ENCODE results near the gene TFDP2.

Gene TFDP2

GRCh38 chr3:142120707-142121106 lies 28.6 kb downstream of the TFDP2 start:
- Histone ChIP-seq H3K4me1 (ENCODE audit: control insufficient read depth in 1 of 2, insufficient read depth in 2 of 2, low read length in 2 of 2) (no peaks in the 10 kb centered on the region), H3K4me3 (ENCODE audit: low read depth in 1 of 2, low read length in 2 of 2) (no peak overlapping the region), H3K27me3 (ENCODE audit: low read depth, low read length) (no peaks in the 10 kb centered on the region), H3K27ac (ENCODE audit: low read length) (no peak overlapping the region), H3K36me3 (ENCODE audit: control insufficient read depth in 1 of 2, insufficient read depth in 2 of 2, low read length in 2 of 2) (no peaks in the 10 kb centered on the region), H3K9me3 (ENCODE audit: control insufficient read depth in 1 of 2, low read length in 2 of 2) (no peaks in the 10 kb centered on the region)

GRCh38 chr3:142118911-142119310 lies 30.4 kb downstream of the TFDP2 start:
- Histone ChIP-seq H3K27me3 (ENCODE audit: low read depth, low read length) (no peaks in the 10 kb centered on the region), H3K4me3 (ENCODE audit: low read depth in 1 of 2, low read length in 2 of 2) (no peak overlapping the region), H3K4me1 (ENCODE audit: control insufficient read depth in 1 of 2, insufficient read depth in 2 of 2, low read length in 2 of 2) (no peaks in the 10 kb centered on the region), H3K9me3 (ENCODE audit: control insufficient read depth in 1 of 2, low read length in 2 of 2) (no peaks in the 10 kb centered on the region), H3K36me3 (ENCODE audit: control insufficient read depth in 1 of 2, insufficient read depth in 2 of 2, low read length in 2 of 2) (no peaks in the 10 kb centered on the region), H3K27ac (ENCODE audit: low read length) (no peak overlapping the region)

GRCh38 chr3:142117056-142117851 lies 32.1 kb downstream of the TFDP2 start:
- no peaks in the 10 kb centered on the region for H3K27me3 ChIP-seq (ENCODE audit: low read depth, low read length)
- no peaks in the 10 kb centered on the region for H3K4me1 ChIP-seq (ENCODE audit: control insufficient read depth in 1 of 2, insufficient read depth in 2 of 2, low read length in 2 of 2)
- no peak overlapping the region for H3K27ac ChIP-seq (ENCODE audit: low read length)
- H3K9me3 ChIP-seq (ENCODE audit: control insufficient read depth in 1 of 2, low read length in 2 of 2), result no peaks in the 10 kb centered on the region
- H3K4me3 ChIP-seq (ENCODE audit: low read depth in 1 of 2, low read length in 2 of 2), result no peak overlapping the region
- H3K36me3 ChIP-seq (ENCODE audit: control insufficient read depth in 1 of 2, insufficient read depth in 2 of 2, low read length in 2 of 2), result no peaks in the 10 kb centered on the region

DNA sequence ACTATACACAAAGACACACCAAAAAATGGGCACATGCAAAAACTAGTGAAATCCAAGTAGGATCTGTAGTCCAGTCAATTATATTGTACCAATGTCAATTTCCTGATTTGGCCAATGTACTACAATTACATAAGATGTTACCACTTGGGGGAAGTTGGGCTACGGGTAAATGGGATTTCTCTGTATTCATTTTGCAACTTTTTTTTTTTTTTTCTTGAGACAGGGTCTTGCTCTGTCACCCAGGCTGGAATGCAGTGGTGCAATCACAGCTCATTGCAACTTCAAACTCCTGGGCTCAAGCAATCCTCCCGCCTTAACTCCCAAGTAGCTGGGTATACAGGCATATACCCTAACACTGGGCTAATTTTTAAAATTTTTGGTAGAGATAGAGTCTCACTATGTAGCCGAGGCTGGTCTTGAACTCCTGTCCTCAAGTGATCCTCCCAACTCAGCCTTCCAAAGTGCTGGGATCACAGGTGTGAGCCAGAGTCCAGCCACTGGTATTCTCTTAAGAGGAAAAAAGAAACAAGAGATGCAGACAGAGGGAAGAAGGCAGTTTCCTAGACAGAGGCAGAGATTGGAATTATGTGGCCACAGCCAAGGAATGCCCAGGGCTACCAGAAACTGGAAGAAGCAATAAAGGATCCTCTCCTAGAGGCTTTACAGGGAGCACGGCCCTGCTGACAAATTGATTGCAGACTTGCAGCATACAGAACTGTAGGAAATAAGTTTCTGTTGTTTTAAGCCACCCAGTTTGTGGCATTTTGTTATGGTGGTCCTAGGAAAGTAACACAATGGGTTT lies 33.3 kb downstream of the TFDP2 start:
- H3K27me3 ChIP-seq (ENCODE audit: low read depth, low read length), result no peaks in the 10 kb centered on the region
- H3K9me3 ChIP-seq (ENCODE audit: control insufficient read depth in 1 of 2, low read length in 2 of 2), result no peaks in the 10 kb centered on the region
- H3K4me3 ChIP-seq (ENCODE audit: low read depth in 1 of 2, low read length in 2 of 2), result no peak overlapping the region
- no peaks in the 10 kb centered on the region for H3K4me1 ChIP-seq (ENCODE audit: control insufficient read depth in 1 of 2, insufficient read depth in 2 of 2, low read length in 2 of 2)
- H3K27ac ChIP-seq (ENCODE audit: low read length), result no peak overlapping the region
- no peaks in the 10 kb centered on the region for H3K36me3 ChIP-seq (ENCODE audit: control insufficient read depth in 1 of 2, insufficient read depth in 2 of 2, low read length in 2 of 2)

GRCh38 chr3:142112601-142113000 lies 36.7 kb downstream of the TFDP2 start:
- Histone ChIP-seq H3K27ac (ENCODE audit: low read length) (no peak overlapping the region), H3K4me1 (ENCODE audit: control insufficient read depth in 1 of 2, insufficient read depth in 2 of 2, low read length in 2 of 2) (no peaks in the 10 kb centered on the region), H3K27me3 (ENCODE audit: low read depth, low read length) (no peaks in the 10 kb centered on the region), H3K9me3 (ENCODE audit: control insufficient read depth in 1 of 2, low read length in 2 of 2) (no peaks in the 10 kb centered on the region), H3K4me3 (ENCODE audit: low read depth in 1 of 2, low read length in 2 of 2) (no peak overlapping the region), H3K36me3 (ENCODE audit: control insufficient read depth in 1 of 2, insufficient read depth in 2 of 2, low read length in 2 of 2) (no peaks in the 10 kb centered on the region)

- H3K4me1 ChIP-seq (ENCODE audit: control insufficient read depth in 1 of 2, insufficient read depth in 2 of 2, low read length in 2 of 2), result no peaks in the 10 kb centered on the region
- H3K27me3 ChIP-seq (ENCODE audit: low read depth, low read length), result no peaks in the 10 kb centered on the region
- no peak overlapping the region for H3K4me3 ChIP-seq (ENCODE audit: low read depth in 1 of 2, low read length in 2 of 2)
- no peaks in the 10 kb centered on the region for H3K9me3 ChIP-seq (ENCODE audit: control insufficient read depth in 1 of 2, low read length in 2 of 2)
- no peaks in the 10 kb centered on the region for H3K36me3 ChIP-seq (ENCODE audit: control insufficient read depth in 1 of 2, insufficient read depth in 2 of 2, low read length in 2 of 2)
- H3K27ac ChIP-seq (ENCODE audit: low read length), result no peak overlapping the region
Observed at GRCh38 chr3:142106548-142106947, 42.8 kb downstream of the TFDP2 start.

GRCh38 chr3:142105991-142106390 lies 43.4 kb downstream of the TFDP2 start:
- Histone ChIP-seq H3K27ac (ENCODE audit: low read length) (no peak overlapping the region), H3K4me3 (ENCODE audit: low read depth in 1 of 2, low read length in 2 of 2) (no peak overlapping the region), H3K4me1 (ENCODE audit: control insufficient read depth in 1 of 2, insufficient read depth in 2 of 2, low read length in 2 of 2) (no peaks in the 10 kb centered on the region), H3K36me3 (ENCODE audit: control insufficient read depth in 1 of 2, insufficient read depth in 2 of 2, low read length in 2 of 2) (no peaks in the 10 kb centered on the region), H3K27me3 (ENCODE audit: low read depth, low read length) (no peaks in the 10 kb centered on the region), H3K9me3 (ENCODE audit: control insufficient read depth in 1 of 2, low read length in 2 of 2) (no peaks in the 10 kb centered on the region)

GRCh38 chr3:142104763-142105162 lies 44.6 kb downstream of the TFDP2 start:
- no peak overlapping the region for H3K4me3 ChIP-seq (ENCODE audit: low read depth in 1 of 2, low read length in 2 of 2)
- no peak overlapping the region for H3K27ac ChIP-seq (ENCODE audit: low read length)
- H3K36me3 ChIP-seq (ENCODE audit: control insufficient read depth in 1 of 2, insufficient read depth in 2 of 2, low read length in 2 of 2), result no peaks in the 10 kb centered on the region
- no peaks in the 10 kb centered on the region for H3K9me3 ChIP-seq (ENCODE audit: control insufficient read depth in 1 of 2, low read length in 2 of 2)
- H3K4me1 ChIP-seq (ENCODE audit: control insufficient read depth in 1 of 2, insufficient read depth in 2 of 2, low read length in 2 of 2), result no peaks in the 10 kb centered on the region
- no peaks in the 10 kb centered on the region for H3K27me3 ChIP-seq (ENCODE audit: low read depth, low read length)

GRCh38 chr3:142098964-142099363 lies 50.4 kb downstream of the TFDP2 start:
- no peaks in the 10 kb centered on the region for H3K9me3 ChIP-seq (ENCODE audit: control insufficient read depth in 1 of 2, low read length in 2 of 2)
- no peak overlapping the region for H3K27ac ChIP-seq (ENCODE audit: low read length)
- no peaks in the 10 kb centered on the region for H3K36me3 ChIP-seq (ENCODE audit: control insufficient read depth in 1 of 2, insufficient read depth in 2 of 2, low read length in 2 of 2)
- H3K27me3 ChIP-seq (ENCODE audit: low read depth, low read length), result no peaks in the 10 kb centered on the region
- H3K4me3 ChIP-seq (ENCODE audit: low read depth in 1 of 2, low read length in 2 of 2), result no peak overlapping the region
- H3K4me1 ChIP-seq (ENCODE audit: control insufficient read depth in 1 of 2, insufficient read depth in 2 of 2, low read length in 2 of 2), result no peaks in the 10 kb centered on the region

GRCh38 chr3:142097099-142097843 lies 52.1 kb downstream of the TFDP2 start:
- no peaks in the 10 kb centered on the region for H3K4me1 ChIP-seq (ENCODE audit: control insufficient read depth in 1 of 2, insufficient read depth in 2 of 2, low read length in 2 of 2)
- no peaks in the 10 kb centered on the region for H3K9me3 ChIP-seq (ENCODE audit: control insufficient read depth in 1 of 2, low read length in 2 of 2)
- H3K27me3 ChIP-seq (ENCODE audit: low read depth, low read length), result no peaks in the 10 kb centered on the region
- no peak overlapping the region for H3K4me3 ChIP-seq (ENCODE audit: low read depth in 1 of 2, low read length in 2 of 2)
- H3K27ac ChIP-seq (ENCODE audit: low read length), result no peak overlapping the region
- no peaks in the 10 kb centered on the region for H3K36me3 ChIP-seq (ENCODE audit: control insufficient read depth in 1 of 2, insufficient read depth in 2 of 2, low read length in 2 of 2)

- no peaks in the 10 kb centered on the region for H3K36me3 ChIP-seq (ENCODE audit: control insufficient read depth in 1 of 2, insufficient read depth in 2 of 2, low read length in 2 of 2)
- H3K27ac ChIP-seq (ENCODE audit: low read length), result no peak overlapping the region
- H3K9me3 ChIP-seq (ENCODE audit: control insufficient read depth in 1 of 2, low read length in 2 of 2), result no peaks in the 10 kb centered on the region
- no peaks in the 10 kb centered on the region for H3K27me3 ChIP-seq (ENCODE audit: low read depth, low read length)
- no peak overlapping the region for H3K4me3 ChIP-seq (ENCODE audit: low read depth in 1 of 2, low read length in 2 of 2)
- H3K4me1 ChIP-seq (ENCODE audit: control insufficient read depth in 1 of 2, insufficient read depth in 2 of 2, low read length in 2 of 2), result no peaks in the 10 kb centered on the region
Observed at GRCh38 chr3:142095841-142096240, 53.5 kb downstream of the TFDP2 start.

Measured in muscle layer of duodenum (tissue), 2 donors.